Cardiac septum (tissue), 1 donor: ENCODE data around the gene FAXDC2. TPM values are rescaled to one million over a fixed set of nuclear protein-coding genes. Genes with fewer than 3 reads are reported as not detected.

Experiments used
- DNase-seq: peaks from one replicate; pipeline ENCODE4 v3.0.0-alpha.2; 2020; ENCODE audit warnings: low spot score
- intact Hi-C: fragments of 100-400 bp; cut with DNase I; formaldehyde crosslinking; loops from one replicate; pipeline ENCODE4 v1.14.0; 2022
- microRNA-seq: library from miRNA; unstranded; fragments of <30 nt; microRNA quantifications from one replicate; pipeline ENCODE4 v1.2.0, GENCODE V29; 2020
- total RNA-seq: library from RNA; stranded (reverse); fragmentation: NEBNext Ultra II Directional; extraction: Animal tissue kit (Norgen Biotek cat#: 25700); gene quantifications from one replicate; pipeline ENCODE4 v1.2.1, GENCODE V29; 2021
- donor health status: DM: no; HTN: no; CAD: no.

The FAXDC2 gene
- total RNA-seq, 1 donor from 2014 or later = 10.1 TPM

DNA sequence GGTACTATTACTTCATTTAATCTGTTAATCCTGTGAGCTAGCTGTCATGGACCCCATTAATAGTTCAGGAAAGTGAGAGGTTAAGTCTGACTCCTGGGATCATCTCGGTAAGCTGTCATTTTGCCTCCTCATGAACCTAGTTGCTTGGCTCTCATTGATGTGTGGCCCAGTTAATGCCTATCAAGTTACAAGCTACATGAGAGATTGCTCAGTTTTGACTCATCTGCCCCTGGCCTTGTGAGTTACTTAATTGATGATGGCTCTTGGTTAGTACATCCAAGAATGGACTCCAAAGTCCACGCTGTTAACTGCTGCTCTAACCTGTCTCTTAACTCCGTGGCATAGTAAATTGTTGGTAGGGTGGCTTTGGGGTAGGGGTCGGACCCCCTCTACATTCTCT, 71.3 kb downstream of the FAXDC2 start:
- intact Hi-C loops = no loop called here
- DNase-seq = no peak

DNA sequence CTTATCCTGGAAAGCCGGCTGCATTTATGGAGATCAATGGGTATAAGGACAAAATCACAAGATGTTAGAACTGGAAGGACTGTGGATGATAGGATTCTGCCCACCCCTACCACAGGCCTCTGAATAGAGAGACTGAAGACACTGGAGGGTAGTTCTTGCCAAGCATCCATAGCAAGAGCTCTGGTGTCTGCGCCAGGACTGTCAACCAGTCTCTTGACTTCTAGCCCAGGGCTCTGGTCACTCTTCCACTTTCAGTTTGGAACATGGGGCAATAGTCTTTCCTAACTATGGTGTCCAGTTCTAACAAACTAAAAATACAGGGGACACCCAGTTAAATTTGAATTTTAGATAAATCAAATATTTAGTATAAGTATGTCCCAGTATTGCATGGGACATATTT, 71.9 kb downstream of the FAXDC2 start:
- no peak for DNase-seq
- intact Hi-C loops = no loop called here

DNA sequence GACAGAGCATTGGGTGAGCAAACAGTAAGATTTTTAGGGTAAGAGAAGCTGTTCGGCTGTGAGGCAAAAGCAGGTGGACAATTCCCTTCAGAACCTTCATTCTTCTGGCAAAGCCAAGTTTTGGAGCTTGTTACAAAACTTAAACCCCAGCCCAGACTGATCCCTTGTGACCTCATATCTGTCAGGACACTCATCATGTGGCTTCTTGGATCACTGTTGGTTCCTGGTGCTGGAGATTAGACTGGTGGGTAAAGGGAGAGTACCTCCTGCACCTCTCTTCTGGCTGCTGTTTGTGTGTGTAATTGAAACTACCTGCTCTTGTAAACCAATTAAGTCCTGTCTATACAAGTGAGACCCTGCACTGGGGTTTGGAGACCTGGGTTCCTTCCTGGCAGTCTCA, 74.2 kb downstream of the FAXDC2 start:
- intact Hi-C loops = no loop called here

DNA sequence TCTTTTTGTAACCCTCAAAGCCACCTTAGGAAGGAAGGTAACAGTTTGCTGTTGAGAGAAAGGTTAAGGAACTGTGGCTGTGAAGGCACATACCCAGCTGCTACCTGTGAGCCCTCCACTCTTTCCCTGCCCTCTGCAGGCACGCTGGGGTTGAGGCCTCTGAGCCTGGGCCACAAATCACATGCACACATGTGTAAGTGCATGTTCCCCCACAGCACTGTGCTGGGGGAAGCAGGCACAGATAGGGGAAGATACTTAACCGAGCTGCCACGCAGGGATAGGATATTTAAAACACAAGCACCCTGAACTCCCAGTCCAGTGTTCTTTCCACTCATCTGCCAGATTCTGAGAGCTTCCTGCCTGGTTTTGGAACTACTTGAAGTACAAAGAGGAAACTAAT, 77.1 kb downstream of the FAXDC2 start:
- intact Hi-C loops = no loop called here
- DNase-seq = no peak

More for the DNA sequence above, 74.2 kb downstream of the FAXDC2 start:
- DNase-seq = no peak

DNA sequence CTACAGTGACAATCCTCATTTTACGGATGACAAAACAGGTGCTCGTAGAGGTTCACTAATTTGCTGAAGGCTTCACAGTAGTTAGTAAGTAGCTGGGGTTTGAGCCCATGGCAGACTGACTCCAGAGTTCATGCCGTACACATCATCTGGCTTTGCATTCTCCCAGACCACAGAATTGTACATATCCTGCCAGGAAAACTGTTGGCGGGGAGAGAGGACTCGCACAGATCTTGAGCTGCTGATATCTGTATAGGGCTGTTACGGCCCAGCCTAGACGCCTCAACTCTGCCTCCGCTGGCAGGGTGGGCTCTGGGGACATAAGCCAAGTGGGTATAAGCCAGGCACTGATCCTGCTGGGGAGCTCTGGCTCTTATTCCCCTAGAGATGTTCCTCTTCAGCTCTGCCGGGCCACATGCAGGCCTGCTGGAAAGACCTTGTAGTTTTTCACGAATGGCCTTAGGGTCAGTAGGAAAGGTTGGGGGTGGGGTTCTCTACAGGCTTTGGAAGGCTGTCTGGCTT, 79.0 kb downstream of the FAXDC2 start:
- intact Hi-C loops = no loop called here
- no peak for DNase-seq

DNA sequence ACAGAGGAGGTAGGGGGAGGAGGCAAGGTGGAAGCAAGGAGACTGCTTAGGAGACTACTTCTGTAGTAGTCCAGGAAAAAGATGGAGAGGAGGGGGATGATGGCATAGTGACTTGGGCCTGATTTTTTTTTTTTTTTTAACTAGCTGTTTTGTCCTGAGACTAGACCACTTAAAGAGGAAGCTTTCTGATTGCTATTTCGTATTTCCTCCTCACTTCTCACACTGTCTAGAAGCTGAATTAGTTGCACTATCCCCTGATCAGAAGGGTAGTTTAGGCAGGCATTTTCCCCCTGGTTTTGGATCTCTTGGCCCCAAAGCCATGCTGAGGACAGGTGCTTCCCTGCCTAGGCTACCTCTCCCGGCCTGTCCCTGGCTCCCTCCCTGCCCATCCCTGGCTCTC, 80.3 kb downstream of the FAXDC2 start:
- intact Hi-C loops = no loop called here
- no peak for DNase-seq

Small RNA genes lying within 50 kb of the gene (microRNA-seq; reads per million reads assigned to microRNA genes)
- gene MIR378H = not detected

Other genes starting within 250 kb of the FAXDC2 start
- 160 TPM for gene LARP1, start 95.2 kb downstream of the FAXDC2 start, total RNA-seq
- 22.5 TPM for gene CNOT8, start 8.0 kb upstream of the FAXDC2 start, total RNA-seq
- gene GEMIN5, start 87.6 kb upstream of the FAXDC2 start, total RNA-seq = 14.2 TPM
- gene MRPL22, start 90.5 kb upstream of the FAXDC2 start, total RNA-seq = 60.8 TPM
- 0.13 TPM for gene KIF4B, start 163.2 kb upstream of the FAXDC2 start, total RNA-seq